Measurements from ENCODE around the gene FAM53B.
A peak's percentile ranks its signal among the peaks of the same experiment; 100 is the strongest.

Gene FAM53B

GRCh38 chr10:124728071-124728829 is 15.9 kb downstream of the FAM53B start:
- DNase-seq = no peak

GRCh38 chr10:124727361-124727960 is 16.7 kb downstream of the FAM53B start:
- DNase-seq = no peak

GRCh38 chr10:124725791-124726190 is 18.4 kb downstream of the FAM53B start:
- DNase-seq = no peak

- DNase-seq = no peak
Observed at GRCh38 chr10:124725171-124725631, 19.0 kb downstream of the FAM53B start.

- no peak for DNase-seq
Observed at GRCh38 chr10:124724279-124725027, 19.7 kb downstream of the FAM53B start.

GRCh38 chr10:124723826-124724225 is 20.4 kb downstream of the FAM53B start:
- DNase-seq = no peak

- peak; percentile 53 for DNase-seq
Observed at GRCh38 chr10:124722798-124723783, 21.1 kb downstream of the FAM53B start.

- DNase-seq = peak; percentile 86
Observed at GRCh38 chr10:124721330-124722045, 22.7 kb downstream of the FAM53B start.

- DNase-seq = peak; percentile 22
Observed at GRCh38 chr10:124719213-124719851, 24.8 kb downstream of the FAM53B start.

- peak; percentile 60 for DNase-seq
Observed at GRCh38 chr10:124717911-124718741, 26.1 kb downstream of the FAM53B start.

GRCh38 chr10:124717041-124717757 is 27.0 kb downstream of the FAM53B start:
- no peak for DNase-seq

- DNase-seq = no peak
Observed at GRCh38 chr10:124716369-124716768, 27.8 kb downstream of the FAM53B start.

GRCh38 chr10:124715439-124715838 is 28.7 kb downstream of the FAM53B start:
- DNase-seq = no peak

- no peak for DNase-seq
Observed at GRCh38 chr10:124713679-124714255, 30.4 kb downstream of the FAM53B start.

GRCh38 chr10:124712704-124713407 is 31.3 kb downstream of the FAM53B start:
- DNase-seq = no peak

- DNase-seq = no peak
Observed at GRCh38 chr10:124711145-124711544, 33.0 kb downstream of the FAM53B start.

GRCh38 chr10:124710266-124710881 is 33.8 kb downstream of the FAM53B start:
- DNase-seq = no peak

GRCh38 chr10:124709861-124710260 is 34.3 kb downstream of the FAM53B start:
- DNase-seq = no peak
